ENCODE data around the gene ST8SIA5.

Gene ST8SIA5

DNA sequence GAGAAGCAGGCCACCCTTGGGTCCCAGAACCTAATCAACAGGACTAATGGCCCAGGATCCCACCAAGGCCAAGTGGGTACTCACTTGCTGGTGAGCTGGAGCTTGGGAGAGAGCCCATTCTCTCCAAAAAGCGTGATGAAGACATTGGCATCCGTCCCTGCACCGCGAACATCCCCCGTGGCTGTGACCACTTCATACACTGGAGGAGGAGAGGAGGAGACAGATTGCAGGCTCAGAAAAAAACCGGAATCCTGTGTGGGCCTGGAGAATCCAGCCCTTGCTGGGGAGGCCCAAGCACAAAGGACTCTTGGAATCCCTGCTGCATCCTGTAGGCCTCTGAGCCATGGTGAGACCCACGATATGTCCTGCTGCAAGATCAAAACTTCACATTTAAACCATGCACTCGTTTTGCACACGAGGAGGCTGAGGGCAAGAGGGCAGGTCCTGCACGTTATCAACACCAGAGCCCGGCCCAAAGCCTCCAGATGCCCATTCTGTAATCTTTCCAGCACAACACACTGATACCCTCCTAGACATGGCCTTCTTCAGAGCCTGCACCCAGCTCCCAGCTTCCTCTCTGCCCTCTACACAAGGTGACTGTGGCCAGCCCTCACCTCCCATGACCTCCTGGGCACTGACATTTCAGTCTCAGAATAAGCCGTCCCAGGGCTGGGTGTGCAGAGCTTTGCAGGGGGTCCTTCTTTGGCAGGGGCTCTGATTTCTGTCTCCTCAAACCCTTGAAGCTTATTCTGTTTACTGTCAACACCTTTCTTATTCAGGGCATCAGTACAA is 107.6 kb downstream of the ST8SIA5 start:
- no peak overlapping the region for H3K4me3 ChIP-seq (ENCODE audit: low read depth, low read length)
- DNase-seq (ENCODE audit: low read depth): no peak

- no peak for DNase-seq (ENCODE audit: low read depth)
- no peak overlapping the region for H3K4me3 ChIP-seq (ENCODE audit: low read depth, low read length)
Observed at GRCh38 chr18:46646468-46646867, 110.4 kb downstream of the ST8SIA5 start.

GRCh38 chr18:46642561-46642960 is 114.3 kb downstream of the ST8SIA5 start:
- no peak overlapping the region for H3K4me3 ChIP-seq (ENCODE audit: low read depth, low read length)
- DNase-seq (ENCODE audit: low read depth): no peak

DNA sequence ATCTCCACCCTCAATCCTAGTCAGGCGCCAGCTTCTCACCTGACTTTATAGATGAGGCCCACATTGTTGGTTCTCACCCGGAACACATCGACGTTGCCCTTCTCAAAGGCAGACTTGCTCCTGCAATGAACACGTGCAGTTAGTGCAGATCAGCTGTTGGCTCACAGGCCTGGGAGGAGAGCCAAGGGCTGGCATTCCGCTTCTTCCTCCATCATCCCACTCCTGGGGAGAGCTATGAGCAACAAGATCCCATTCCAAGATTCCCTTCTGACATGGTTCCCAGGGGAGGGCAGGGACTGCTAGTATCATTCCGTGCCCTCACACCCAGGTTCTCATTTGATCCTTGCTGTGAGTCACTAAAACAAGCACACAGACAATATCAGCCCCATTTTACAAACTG is 114.9 kb downstream of the ST8SIA5 start:
- H3K4me3 ChIP-seq (ENCODE audit: low read depth, low read length): no peak overlapping the region
- no peak for DNase-seq (ENCODE audit: low read depth)

- no peak for DNase-seq (ENCODE audit: low read depth)
- no peak overlapping the region for H3K4me3 ChIP-seq (ENCODE audit: low read depth, low read length)
Observed at GRCh38 chr18:46639386-46639785, 117.5 kb downstream of the ST8SIA5 start.

- DNase-seq (ENCODE audit: low read depth): no peak
- no peak overlapping the region for H3K4me3 ChIP-seq (ENCODE audit: low read depth, low read length)
Observed at GRCh38 chr18:46636040-46636630, 120.7 kb downstream of the ST8SIA5 start.

DNA sequence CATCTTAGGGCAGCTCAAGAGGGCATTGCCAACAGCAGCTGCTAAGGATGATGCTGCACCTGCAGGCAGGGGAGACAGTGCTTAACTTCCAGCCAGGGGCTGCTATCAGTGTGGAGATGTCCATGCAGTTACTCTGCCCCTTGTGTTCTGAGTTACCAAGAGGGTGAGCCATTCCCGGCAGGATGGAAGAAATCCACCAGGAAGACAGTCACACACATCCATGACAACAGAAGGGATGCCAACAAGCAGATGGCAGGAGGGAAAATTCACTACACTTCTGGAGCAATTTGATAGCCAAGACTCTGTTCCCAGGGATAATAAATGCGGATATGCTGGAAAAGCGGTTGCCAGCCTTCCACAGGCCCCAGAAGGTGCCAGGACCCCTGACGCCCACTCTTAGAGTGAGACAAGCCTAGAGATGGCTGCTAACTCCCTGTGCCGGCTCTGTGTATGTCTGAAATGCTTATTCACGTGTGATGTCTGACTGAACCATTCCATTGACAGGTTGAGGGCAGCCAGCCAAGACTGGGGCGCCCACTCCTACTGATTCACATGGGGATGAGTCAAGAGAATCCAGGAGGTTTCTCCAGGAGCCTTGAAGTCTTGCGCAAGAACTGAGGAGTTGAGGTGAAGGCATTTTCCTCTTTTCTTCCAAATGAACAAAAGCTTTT is 124.3 kb downstream of the ST8SIA5 start:
- H3K4me3 ChIP-seq (ENCODE audit: low read depth, low read length): no peak overlapping the region
- peak; percentile 18 for DNase-seq (ENCODE audit: low read depth)

DNA sequence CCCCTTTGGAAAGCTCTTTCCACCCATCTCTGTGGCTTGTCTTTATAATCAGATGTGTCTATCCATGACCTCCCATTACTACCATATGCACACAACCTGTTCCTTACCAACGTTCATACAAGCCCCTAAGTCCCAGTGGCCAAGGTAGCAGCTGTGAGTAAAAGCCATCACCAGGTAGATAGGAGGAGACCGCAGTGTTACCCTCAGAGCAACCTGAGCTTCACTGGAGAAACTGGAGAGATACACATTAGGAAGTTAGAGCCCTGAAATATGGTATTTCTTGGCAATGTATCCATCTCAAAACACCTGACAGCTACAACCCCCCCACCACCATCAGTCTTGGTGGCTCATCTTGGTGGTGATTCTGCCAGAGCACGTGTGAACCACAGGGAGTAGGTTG is 125.9 kb downstream of the ST8SIA5 start:
- H3K4me3 ChIP-seq (ENCODE audit: low read depth, low read length): no peak overlapping the region
- no peak for DNase-seq (ENCODE audit: low read depth)

DNA sequence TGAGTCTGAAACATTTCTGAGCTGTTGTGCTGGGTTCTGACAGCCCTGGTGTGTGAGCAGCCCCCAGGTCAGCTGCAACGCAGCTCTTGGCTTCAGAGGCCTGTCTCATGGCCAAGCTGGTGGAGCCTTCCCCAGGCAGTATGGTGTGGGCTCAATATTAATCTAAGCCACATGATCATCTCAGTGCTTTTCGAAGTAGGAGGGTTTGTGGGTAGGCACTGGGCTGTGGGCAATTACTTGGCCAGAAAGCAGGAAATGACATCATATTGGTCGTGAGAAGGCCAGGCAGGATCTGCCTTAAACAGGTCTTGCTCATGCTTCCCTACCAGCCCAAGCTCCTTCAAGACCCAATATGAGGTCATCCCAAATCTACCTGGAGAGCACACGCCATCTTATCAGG is 126.7 kb downstream of the ST8SIA5 start:
- no peak overlapping the region for H3K4me3 ChIP-seq (ENCODE audit: low read depth, low read length)
- DNase-seq (ENCODE audit: low read depth): no peak

GRCh38 chr18:46629361-46629760 is 127.5 kb downstream of the ST8SIA5 start:
- DNase-seq (ENCODE audit: low read depth): no peak
- no peak overlapping the region for H3K4me3 ChIP-seq (ENCODE audit: low read depth, low read length)

DNA sequence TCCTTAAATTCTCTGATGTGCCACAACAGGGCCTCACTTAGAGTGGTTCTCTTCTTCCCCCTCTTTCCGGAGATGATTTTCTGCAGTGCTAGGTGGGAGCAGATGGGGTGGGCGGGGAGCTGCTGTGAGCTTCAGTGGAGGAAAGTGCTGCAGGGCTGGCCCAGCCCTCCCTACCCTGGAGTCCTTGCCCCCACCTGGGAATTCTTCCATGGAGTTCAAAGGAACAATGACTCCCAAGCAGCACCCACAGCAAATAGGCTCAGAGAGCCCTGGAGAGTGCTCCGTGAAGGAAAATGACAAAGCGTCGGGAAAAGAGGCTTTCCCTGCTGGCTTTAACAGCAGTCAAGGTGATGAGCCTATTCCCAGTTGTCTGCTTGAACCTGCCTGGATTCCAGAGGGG is 128.6 kb downstream of the ST8SIA5 start:
- no peak for DNase-seq (ENCODE audit: low read depth)
- H3K4me3 ChIP-seq (ENCODE audit: low read depth, low read length): no peak overlapping the region

DNA sequence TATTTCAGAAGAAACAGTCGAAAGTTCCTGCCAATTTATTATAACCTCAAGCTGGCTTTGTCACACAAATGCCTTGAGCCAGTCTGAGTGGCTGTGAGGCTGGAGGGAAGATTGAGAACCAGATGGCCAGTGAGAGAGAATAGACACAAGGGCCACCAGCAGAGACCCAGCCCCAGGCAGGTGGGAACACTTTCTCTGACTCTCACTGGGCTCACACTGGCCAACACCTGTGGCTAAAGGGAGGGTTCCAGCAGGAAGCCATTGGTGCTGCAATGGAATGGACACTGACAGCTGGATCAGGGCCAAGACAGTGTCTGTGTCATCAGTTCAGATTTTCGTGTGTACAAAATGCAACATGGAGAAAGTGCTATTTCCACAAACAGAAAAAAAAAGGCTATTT is 129.7 kb downstream of the ST8SIA5 start:
- no peak for DNase-seq (ENCODE audit: low read depth)
- H3K4me3 ChIP-seq (ENCODE audit: low read depth, low read length): no peak overlapping the region

- no peak for DNase-seq (ENCODE audit: low read depth)
- no peak overlapping the region for H3K4me3 ChIP-seq (ENCODE audit: low read depth, low read length)
Observed at GRCh38 chr18:46625069-46625468, 131.8 kb downstream of the ST8SIA5 start.

- no peak overlapping the region for H3K4me3 ChIP-seq (ENCODE audit: low read depth, low read length)
- no peak for DNase-seq (ENCODE audit: low read depth)
Observed at GRCh38 chr18:46624127-46624526, 132.7 kb downstream of the ST8SIA5 start.

- DNase-seq (ENCODE audit: low read depth): no peak
- H3K4me3 ChIP-seq (ENCODE audit: low read depth, low read length): no peak overlapping the region
Observed at GRCh38 chr18:46623541-46623940, 133.3 kb downstream of the ST8SIA5 start.

DNA sequence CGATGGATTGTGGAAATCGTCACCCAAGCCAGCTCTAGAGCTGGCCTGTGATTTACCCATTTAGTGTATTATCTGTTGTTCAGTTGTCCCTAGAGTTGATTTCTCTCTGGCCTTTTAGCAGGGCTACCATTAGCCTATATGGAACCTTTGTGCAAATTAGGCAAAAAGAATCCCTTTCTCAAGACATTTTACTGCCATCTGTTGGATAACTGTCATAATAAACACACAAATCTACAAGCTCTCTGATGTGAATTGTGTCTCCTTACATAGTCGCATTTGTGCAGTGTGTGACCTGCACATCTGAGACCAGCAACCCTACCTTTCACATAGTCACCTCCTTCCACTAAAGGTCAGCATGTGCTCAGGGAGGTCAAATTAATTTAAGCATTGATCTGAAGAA is 133.9 kb downstream of the ST8SIA5 start:
- no peak overlapping the region for H3K4me3 ChIP-seq (ENCODE audit: low read depth, low read length)
- no peak for DNase-seq (ENCODE audit: low read depth)

GRCh38 chr18:46622451-46622850 is 134.4 kb downstream of the ST8SIA5 start:
- no peak for DNase-seq (ENCODE audit: low read depth)
- no peak overlapping the region for H3K4me3 ChIP-seq (ENCODE audit: low read depth, low read length)

- no peak overlapping the region for H3K4me3 ChIP-seq (ENCODE audit: low read depth, low read length)
- DNase-seq (ENCODE audit: low read depth): no peak
Observed at GRCh38 chr18:46621871-46622270, 135.0 kb downstream of the ST8SIA5 start.

DNA sequence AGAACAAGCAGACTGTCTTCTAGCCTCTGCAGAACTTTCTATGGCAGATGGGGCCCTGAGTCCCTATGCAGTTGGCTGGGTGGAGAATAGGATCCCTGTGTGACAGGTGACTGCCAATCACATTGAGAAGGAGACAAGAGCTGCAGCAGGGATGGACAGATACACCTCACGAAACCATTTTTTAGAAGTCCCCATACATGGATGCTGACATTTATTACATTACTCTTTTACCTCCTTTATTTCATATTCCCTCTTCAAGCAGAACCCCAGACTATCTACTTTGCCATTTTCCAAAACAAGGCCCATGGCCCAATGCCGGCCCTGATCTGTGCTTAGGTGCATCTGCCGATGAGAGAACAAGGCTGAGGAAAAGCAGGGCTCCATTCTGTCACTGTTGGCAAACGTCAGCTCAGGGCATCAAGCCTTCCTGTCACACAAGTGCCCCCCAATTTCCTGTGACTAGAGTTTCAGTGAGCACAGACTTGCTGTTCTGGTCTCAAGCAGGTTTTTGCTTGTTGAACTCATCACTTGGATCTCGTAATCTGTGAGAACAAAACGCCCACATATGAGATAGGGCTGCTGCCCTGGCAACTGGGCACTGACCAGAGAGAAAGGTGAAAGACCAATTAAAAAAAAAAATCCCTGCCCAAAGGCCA is 135.6 kb downstream of the ST8SIA5 start:
- DNase-seq (ENCODE audit: low read depth): no peak
- no peak overlapping the region for H3K4me3 ChIP-seq (ENCODE audit: low read depth, low read length)

DNA sequence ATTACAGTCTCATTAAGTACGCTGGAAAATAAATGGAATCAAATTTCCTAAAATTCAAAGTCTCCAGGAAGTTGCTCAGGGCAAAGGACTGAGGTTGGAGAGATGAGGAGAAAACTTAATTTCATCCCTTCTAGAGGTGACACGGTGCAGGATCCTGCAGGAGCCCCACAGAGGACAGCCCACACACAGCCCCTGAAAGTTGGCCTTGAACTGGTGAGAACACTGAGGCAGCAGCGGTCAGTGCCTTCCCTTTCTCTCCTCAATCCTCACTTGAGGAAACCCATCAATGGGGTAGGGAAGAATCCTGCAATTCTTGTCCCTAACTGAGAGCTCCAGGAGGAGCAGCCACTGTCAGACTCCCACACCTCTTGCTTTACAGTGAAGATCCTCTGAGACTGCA is 137.3 kb downstream of the ST8SIA5 start:
- DNase-seq (ENCODE audit: low read depth): no peak
- H3K4me3 ChIP-seq (ENCODE audit: low read depth, low read length): no peak overlapping the region

Measured in skeletal muscle cell (primary cell).